ENCODE measurements around the gene GBF1.

GRCh38 chr10:102408131-102408727, 162.9 kb downstream of the GBF1 start:
- TF ChIP-seq, protein P1, sequence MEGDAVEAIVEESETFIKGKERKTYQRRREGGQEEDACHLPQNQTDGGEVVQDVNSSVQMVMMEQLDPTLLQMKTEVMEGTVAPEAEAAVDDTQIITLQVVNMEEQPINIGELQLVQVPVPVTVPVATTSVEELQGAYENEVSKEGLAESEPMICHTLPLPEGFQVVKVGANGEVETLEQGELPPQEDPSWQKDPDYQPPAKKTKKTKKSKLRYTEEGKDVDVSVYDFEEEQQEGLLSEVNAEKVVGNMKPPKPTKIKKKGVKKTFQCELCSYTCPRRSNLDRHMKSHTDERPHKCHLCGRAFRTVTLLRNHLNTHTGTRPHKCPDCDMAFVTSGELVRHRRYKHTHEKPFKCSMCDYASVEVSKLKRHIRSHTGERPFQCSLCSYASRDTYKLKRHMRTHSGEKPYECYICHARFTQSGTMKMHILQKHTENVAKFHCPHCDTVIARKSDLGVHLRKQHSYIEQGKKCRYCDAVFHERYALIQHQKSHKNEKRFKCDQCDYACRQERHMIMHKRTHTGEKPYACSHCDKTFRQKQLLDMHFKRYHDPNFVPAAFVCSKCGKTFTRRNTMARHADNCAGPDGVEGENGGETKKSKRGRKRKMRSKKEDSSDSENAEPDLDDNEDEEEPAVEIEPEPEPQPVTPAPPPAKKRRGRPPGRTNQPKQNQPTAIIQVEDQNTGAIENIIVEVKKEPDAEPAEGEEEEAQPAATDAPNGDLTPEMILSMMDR (IDR thresholded peaks at IDR 0.05; ENCODE audit: low read depth, low read length): no peak
- TF ChIP-seq EZH2phosphoT487 (IDR thresholded peaks at IDR 0.05; ENCODE audit: low read depth): no peak
